H1 (cell line): ENCODE results near the gene ITGA5. TPM values are rescaled to one million over a fixed set of nuclear protein-coding genes. Genes with fewer than 3 reads are reported as not detected.

Experiments
- BACH1 ChIP-seq: IDR thresholded peaks from 2 replicates; pipeline ENCODE4 v1.6.1; 2012; ENCODE audit warnings: low read length, improper control_type of control experiment
- BCL11A ChIP-seq, 2 experiments: IDR thresholded peaks; one replicate each; pipeline ENCODE4 v1.6.1; 2011; ENCODE audit warnings: low read depth in 2 of 2, low read length in 2 of 2, mild to moderate bottlenecking in 2 of 2
- POLR2A ChIP-seq, 2 experiments: IDR thresholded peaks; 1 replicate in 1 of 2; 2 replicates in 1 of 2; pipeline ENCODE4 v1.6.1; 2011; ENCODE audit warnings: low read depth in 2 of 2, low read length in 2 of 2, mild to moderate bottlenecking in 2 of 2; ENCODE audit errors: control extremely low read depth in 1 of 2
- RNF2 ChIP-seq: fragments of 200-900, 300-1000 bp; sonication (generic); IDR thresholded peaks from 2 replicates; pipeline ENCODE4 v1.7.1; 2016; ENCODE audit warnings: borderline replicate concordance, low read depth, mild to moderate bottlenecking, antibody characterized with exemption, low read length; ENCODE audit not compliant: poor library complexity, severe bottlenecking; ENCODE audit errors: missing control alignments
- RXRA ChIP-seq: IDR thresholded peaks from 2 replicates; pipeline ENCODE4 v1.6.1; 2011; ENCODE audit warnings: low read depth, mild to moderate bottlenecking, low read length, moderate library complexity; ENCODE audit not compliant: insufficient read depth
- SP4 ChIP-seq: IDR thresholded peaks from 2 replicates; pipeline ENCODE4 v1.6.1; 2012; ENCODE audit warnings: low read length, inconsistent platforms
- SUZ12 ChIP-seq: fragments of 200-600 bp; sonication (generic); IDR thresholded peaks from 2 replicates; pipeline ENCODE4 v1.6.1; 2012; ENCODE audit warnings: mild to moderate bottlenecking, inconsistent platforms, low read length, moderate library complexity, mixed read lengths
- TAF1 ChIP-seq: IDR thresholded peaks from 2 replicates; pipeline ENCODE4 v1.6.1; 2011; ENCODE audit warnings: mild to moderate bottlenecking, low read depth, low read length
- TEAD4 ChIP-seq: IDR thresholded peaks from 2 replicates; pipeline ENCODE4 v1.6.1; 2012; ENCODE audit warnings: low read depth, low read length, inconsistent platforms, mixed read lengths
- polyA plus RNA-seq, 7 experiments: library from polyadenylated mRNA; depleted of rRNA in 3 of 7; stranded (reverse) in 5 of 7; unstranded in 2 of 7; fragments of >200 nt in 5 of 7; fragments of 200-250 nt in 2 of 7; gene quantifications; 1 replicate in 5 of 7; 2 replicates in 1 of 7; 4 replicates in 1 of 7; pipeline versions ENCODE4 v1.2.1 to v1.2.3, GENCODE V29; 2011 to 2013; ENCODE audit warnings: missing spikeins in 2 of 7, mixed read lengths in 2 of 7
- total RNA-seq: library from RNA; stranded (reverse); fragmentation: NEBNext Ultra II Directional; extraction: Animal tissue kit (Norgen Biotek cat#: 25700); gene quantifications from 2 replicates; pipeline ENCODE4 v1.2.1, GENCODE V29; 2021
- TF ChIP-seq, protein P1 (sequence below): fragments of 300-600 bp; sonication (generic); IDR thresholded peaks from 2 replicates; pipeline ENCODE4 v1.7.1; 2012; ENCODE audit warnings: low read length, moderate library complexity, mild to moderate bottlenecking, inconsistent platforms; ENCODE audit not compliant: insufficient replicate concordance
- TF ChIP-seq, protein P2 (sequence below): IDR thresholded peaks from 2 replicates; pipeline ENCODE4 v1.6.1; 2011; ENCODE audit warnings: low read length, improper control_type of control experiment

ITGA5 gene
- total and polyA plus RNA-seq, 2 of the 8 experiments (the other 6 are each of a cell fraction or from before 2014, with no cell fraction given), result 11.6 to 19.4 TPM

DNA sequence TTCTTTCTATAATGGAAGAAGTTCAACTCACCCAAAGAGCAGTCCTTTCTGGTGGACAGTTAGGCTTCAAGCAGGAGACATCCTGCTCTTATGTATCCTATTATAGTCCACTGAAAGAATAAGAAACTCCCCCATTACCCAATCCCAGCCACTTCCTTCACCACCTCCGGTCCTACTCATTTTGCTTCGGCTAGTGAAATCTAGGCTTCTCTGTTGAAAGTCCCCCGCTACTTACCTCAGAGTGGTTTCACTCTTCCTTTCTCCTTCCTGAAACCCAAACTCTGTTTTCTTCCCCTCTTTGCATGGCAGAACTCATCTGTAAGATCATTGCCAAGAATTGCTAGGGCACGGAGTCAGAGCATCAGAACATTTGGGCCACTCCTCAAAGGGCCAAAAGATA, 54.7 kb downstream of the ITGA5 start, which contains the start of gene GPR84 (continued):
- TF ChIP-seq, protein P1, sequence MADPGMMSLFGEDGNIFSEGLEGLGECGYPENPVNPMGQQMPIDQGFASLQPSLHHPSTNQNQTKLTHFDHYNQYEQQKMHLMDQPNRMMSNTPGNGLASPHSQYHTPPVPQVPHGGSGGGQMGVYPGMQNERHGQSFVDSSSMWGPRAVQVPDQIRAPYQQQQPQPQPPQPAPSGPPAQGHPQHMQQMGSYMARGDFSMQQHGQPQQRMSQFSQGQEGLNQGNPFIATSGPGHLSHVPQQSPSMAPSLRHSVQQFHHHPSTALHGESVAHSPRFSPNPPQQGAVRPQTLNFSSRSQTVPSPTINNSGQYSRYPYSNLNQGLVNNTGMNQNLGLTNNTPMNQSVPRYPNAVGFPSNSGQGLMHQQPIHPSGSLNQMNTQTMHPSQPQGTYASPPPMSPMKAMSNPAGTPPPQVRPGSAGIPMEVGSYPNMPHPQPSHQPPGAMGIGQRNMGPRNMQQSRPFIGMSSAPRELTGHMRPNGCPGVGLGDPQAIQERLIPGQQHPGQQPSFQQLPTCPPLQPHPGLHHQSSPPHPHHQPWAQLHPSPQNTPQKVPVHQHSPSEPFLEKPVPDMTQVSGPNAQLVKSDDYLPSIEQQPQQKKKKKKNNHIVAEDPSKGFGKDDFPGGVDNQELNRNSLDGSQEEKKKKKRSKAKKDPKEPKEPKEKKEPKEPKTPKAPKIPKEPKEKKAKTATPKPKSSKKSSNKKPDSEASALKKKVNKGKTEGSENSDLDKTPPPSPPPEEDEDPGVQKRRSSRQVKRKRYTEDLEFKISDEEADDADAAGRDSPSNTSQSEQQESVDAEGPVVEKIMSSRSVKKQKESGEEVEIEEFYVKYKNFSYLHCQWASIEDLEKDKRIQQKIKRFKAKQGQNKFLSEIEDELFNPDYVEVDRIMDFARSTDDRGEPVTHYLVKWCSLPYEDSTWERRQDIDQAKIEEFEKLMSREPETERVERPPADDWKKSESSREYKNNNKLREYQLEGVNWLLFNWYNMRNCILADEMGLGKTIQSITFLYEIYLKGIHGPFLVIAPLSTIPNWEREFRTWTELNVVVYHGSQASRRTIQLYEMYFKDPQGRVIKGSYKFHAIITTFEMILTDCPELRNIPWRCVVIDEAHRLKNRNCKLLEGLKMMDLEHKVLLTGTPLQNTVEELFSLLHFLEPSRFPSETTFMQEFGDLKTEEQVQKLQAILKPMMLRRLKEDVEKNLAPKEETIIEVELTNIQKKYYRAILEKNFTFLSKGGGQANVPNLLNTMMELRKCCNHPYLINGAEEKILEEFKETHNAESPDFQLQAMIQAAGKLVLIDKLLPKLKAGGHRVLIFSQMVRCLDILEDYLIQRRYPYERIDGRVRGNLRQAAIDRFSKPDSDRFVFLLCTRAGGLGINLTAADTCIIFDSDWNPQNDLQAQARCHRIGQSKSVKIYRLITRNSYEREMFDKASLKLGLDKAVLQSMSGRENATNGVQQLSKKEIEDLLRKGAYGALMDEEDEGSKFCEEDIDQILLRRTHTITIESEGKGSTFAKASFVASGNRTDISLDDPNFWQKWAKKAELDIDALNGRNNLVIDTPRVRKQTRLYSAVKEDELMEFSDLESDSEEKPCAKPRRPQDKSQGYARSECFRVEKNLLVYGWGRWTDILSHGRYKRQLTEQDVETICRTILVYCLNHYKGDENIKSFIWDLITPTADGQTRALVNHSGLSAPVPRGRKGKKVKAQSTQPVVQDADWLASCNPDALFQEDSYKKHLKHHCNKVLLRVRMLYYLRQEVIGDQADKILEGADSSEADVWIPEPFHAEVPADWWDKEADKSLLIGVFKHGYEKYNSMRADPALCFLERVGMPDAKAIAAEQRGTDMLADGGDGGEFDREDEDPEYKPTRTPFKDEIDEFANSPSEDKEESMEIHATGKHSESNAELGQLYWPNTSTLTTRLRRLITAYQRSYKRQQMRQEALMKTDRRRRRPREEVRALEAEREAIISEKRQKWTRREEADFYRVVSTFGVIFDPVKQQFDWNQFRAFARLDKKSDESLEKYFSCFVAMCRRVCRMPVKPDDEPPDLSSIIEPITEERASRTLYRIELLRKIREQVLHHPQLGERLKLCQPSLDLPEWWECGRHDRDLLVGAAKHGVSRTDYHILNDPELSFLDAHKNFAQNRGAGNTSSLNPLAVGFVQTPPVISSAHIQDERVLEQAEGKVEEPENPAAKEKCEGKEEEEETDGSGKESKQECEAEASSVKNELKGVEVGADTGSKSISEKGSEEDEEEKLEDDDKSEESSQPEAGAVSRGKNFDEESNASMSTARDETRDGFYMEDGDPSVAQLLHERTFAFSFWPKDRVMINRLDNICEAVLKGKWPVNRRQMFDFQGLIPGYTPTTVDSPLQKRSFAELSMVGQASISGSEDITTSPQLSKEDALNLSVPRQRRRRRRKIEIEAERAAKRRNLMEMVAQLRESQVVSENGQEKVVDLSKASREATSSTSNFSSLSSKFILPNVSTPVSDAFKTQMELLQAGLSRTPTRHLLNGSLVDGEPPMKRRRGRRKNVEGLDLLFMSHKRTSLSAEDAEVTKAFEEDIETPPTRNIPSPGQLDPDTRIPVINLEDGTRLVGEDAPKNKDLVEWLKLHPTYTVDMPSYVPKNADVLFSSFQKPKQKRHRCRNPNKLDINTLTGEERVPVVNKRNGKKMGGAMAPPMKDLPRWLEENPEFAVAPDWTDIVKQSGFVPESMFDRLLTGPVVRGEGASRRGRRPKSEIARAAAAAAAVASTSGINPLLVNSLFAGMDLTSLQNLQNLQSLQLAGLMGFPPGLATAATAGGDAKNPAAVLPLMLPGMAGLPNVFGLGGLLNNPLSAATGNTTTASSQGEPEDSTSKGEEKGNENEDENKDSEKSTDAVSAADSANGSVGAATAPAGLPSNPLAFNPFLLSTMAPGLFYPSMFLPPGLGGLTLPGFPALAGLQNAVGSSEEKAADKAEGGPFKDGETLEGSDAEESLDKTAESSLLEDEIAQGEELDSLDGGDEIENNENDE, result no peak
- TF ChIP-seq BCL11A (IDR thresholded peaks at IDR 0.05; ENCODE audit: low read depth in 2 of 2, low read length in 2 of 2) (no peak), BACH1 (no peak), TAF1 (no peak), POLR2A (IDR thresholded peaks at IDR 0.05; ENCODE audit: control extremely low read depth in 1 of 2, low read depth in 2 of 2, low read length in 2 of 2) (no peak), SUZ12 (no peak), TEAD4 (no peak), RNF2 (no peak), RXRA (no peak), SP4 (no peak)
- TF ChIP-seq, protein P2, sequence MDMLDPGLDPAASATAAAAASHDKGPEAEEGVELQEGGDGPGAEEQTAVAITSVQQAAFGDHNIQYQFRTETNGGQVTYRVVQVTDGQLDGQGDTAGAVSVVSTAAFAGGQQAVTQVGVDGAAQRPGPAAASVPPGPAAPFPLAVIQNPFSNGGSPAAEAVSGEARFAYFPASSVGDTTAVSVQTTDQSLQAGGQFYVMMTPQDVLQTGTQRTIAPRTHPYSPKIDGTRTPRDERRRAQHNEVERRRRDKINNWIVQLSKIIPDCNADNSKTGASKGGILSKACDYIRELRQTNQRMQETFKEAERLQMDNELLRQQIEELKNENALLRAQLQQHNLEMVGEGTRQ, result no peak
